ENCODE measurements around the gene PI4K2B. TPM values are rescaled to one million over a fixed set of nuclear protein-coding genes. Genes with fewer than 3 reads are reported as not detected.

The PI4K2B gene
- polyA plus RNA-seq, 1 donor (not counting 4 experiments of a cell fraction or from before 2014, with no cell fraction given), result 16.7 TPM

GRCh38 chr4:25312496-25313200, 78.8 kb downstream of the PI4K2B start, which contains the start of gene ZCCHC4:
Gene ZCCHC4, plus strand, starts transcription at chr4:25312774. Its CDS starts 36 bp downstream, at chr4:25312810.
- Histone ChIP-seq H3K79me2 (ENCODE audit: control insufficient read depth, insufficient read depth, low read length) (peaks cover 2% of the 10 kb centered on the region), H3K4me3 (ENCODE audit: control insufficient read depth in 2 of 3, extremely low read depth in 1 of 3, insufficient read depth in 2 of 3, low read depth in 1 of 3, low read length in 3 of 3) (peak within 1 kb of the TSS; percentile 78 to 94 (median 93)), H3K9me1 (ENCODE audit: control insufficient read depth, extremely low read depth, insufficient read depth, low read length) (no peaks in the 10 kb centered on the region), H3K27ac (ENCODE audit: control insufficient read depth, insufficient read depth, low read length) (peak within 1 kb of the TSS; percentile 67), H3K27me3 (ENCODE audit: control insufficient read depth, extremely low read depth, insufficient read depth, low read length) (no peaks in the 10 kb centered on the region), H3K9me3 (ENCODE audit: control insufficient read depth, low read depth, low read length) (no peaks in the 10 kb centered on the region), H2AFZ (ENCODE audit: control insufficient read depth, low read length) (peak within 1 kb of the TSS; percentile 99), H3K9ac (ENCODE audit: control insufficient read depth, extremely low read depth, insufficient read depth, low read length) (peak within 1 kb of the TSS; percentile 78), H3K4me2 (ENCODE audit: control insufficient read depth, extremely low read depth, insufficient read depth, low read depth, low read length) (peak within 1 kb of the TSS; percentile 88), H3K36me3 (ENCODE audit: control insufficient read depth in 2 of 2, extremely low read depth in 1 of 2, insufficient read depth in 2 of 2, low read length in 2 of 2) (no peaks in the 10 kb centered on the region), H4K20me1 (ENCODE audit: control insufficient read depth, extremely low read depth, insufficient read depth, low read length) (no peaks in the 10 kb centered on the region), H3K4me1 (ENCODE audit: control insufficient read depth, extremely low read depth, insufficient read depth, low read length) (peaks cover 7% of the 10 kb centered on the region)
- FAIRE-seq (no peak), DNase-seq (ENCODE audit: low read depth, low spot score) (peak; percentile 71)
- TF ChIP-seq CTCF (optimal IDR thresholded peaks at IDR 0.05 in 1 of 3, IDR thresholded peaks at IDR 0.05 in 1 of 3, conservative IDR thresholded peaks at IDR 0.05 in 1 of 3; ENCODE audit: extremely low read depth in 1 of 3, insufficient read depth in 2 of 3, low read length in 3 of 3) (peak; percentile 69 to 99 (median 91)), EZH2 (IDR thresholded peaks at IDR 0.05; ENCODE audit: low read length) (no peak)
- dilution Hi-C loops (cut with MboI; ENCODE audit: extremely low pct_ligation_motif_present, low sequenced_read_pairs), result no loop called here

GRCh38 chr4:25313201-25313895, 79.5 kb downstream of the PI4K2B start:
- H4K20me1 ChIP-seq (ENCODE audit: control insufficient read depth, extremely low read depth, insufficient read depth, low read length), result no peaks in the 10 kb centered on the region
- no peaks in the 10 kb centered on the region for H3K27me3 ChIP-seq (ENCODE audit: control insufficient read depth, extremely low read depth, insufficient read depth, low read length)
- H3K4me1 ChIP-seq (ENCODE audit: control insufficient read depth, extremely low read depth, insufficient read depth, low read length), result peaks cover 7% of the 10 kb centered on the region
- H3K4me2 ChIP-seq (ENCODE audit: control insufficient read depth, extremely low read depth, insufficient read depth, low read depth, low read length), result peak overlapping the region; percentile 88
- no peak for TF ChIP-seq CTCF (optimal IDR thresholded peaks at IDR 0.05 in 1 of 3, IDR thresholded peaks at IDR 0.05 in 1 of 3, conservative IDR thresholded peaks at IDR 0.05 in 1 of 3; ENCODE audit: extremely low read depth in 1 of 3, insufficient read depth in 2 of 3, low read length in 3 of 3)
- TF ChIP-seq EZH2 (IDR thresholded peaks at IDR 0.05; ENCODE audit: low read length), result no peak
- peak overlapping the region; percentile 67 for H3K27ac ChIP-seq (ENCODE audit: control insufficient read depth, insufficient read depth, low read length)
- dilution Hi-C loops (cut with MboI; ENCODE audit: extremely low pct_ligation_motif_present, low sequenced_read_pairs), result no loop called here
- no peaks in the 10 kb centered on the region for H3K9me1 ChIP-seq (ENCODE audit: control insufficient read depth, extremely low read depth, insufficient read depth, low read length)
- H3K9me3 ChIP-seq (ENCODE audit: control insufficient read depth, low read depth, low read length), result no peaks in the 10 kb centered on the region
- H3K36me3 ChIP-seq (ENCODE audit: control insufficient read depth in 2 of 2, extremely low read depth in 1 of 2, insufficient read depth in 2 of 2, low read length in 2 of 2), result no peaks in the 10 kb centered on the region
- H3K79me2 ChIP-seq (ENCODE audit: control insufficient read depth, insufficient read depth, low read length), result peaks cover 2% of the 10 kb centered on the region
- FAIRE-seq (no peak), DNase-seq (ENCODE audit: low read depth, low spot score) (no peak)
- H3K9ac ChIP-seq (ENCODE audit: control insufficient read depth, extremely low read depth, insufficient read depth, low read length), result peak overlapping the region; percentile 78
- peak overlapping the region; percentile 78 to 94 (median 93) for H3K4me3 ChIP-seq (ENCODE audit: control insufficient read depth in 2 of 3, extremely low read depth in 1 of 3, insufficient read depth in 2 of 3, low read depth in 1 of 3, low read length in 3 of 3)
- peak overlapping the region; percentile 99 for H2AFZ ChIP-seq (ENCODE audit: control insufficient read depth, low read length)

All from keratinocyte (primary cell).